AG04450 (cell line): ENCODE data around the gene STRIP2. TPM values are rescaled to one million over a fixed set of nuclear protein-coding genes. Genes with fewer than 3 reads are reported as not detected.
A peak's percentile ranks its signal among the peaks of the same experiment; 100 is the strongest.

ENCODE experiments used
- CTCF ChIA-PET: fragments of 300-600, 350-600 bp; formaldehyde crosslinking; extraction: SDS; loops from one replicate; lab custom pipeline; 2022; ENCODE audit warnings: antibody characterized with exemption, inconsistent platforms; lab: Charles Lee
- POLR2A ChIA-PET: fragments of 350-600 bp; formaldehyde crosslinking; extraction: SDS; loops from one replicate; lab custom pipeline; 2021; ENCODE audit warnings: antibody characterized with exemption, inconsistent platforms; lab: Yijun Ruan, JAX
- DNase-seq: peaks from one replicate; pipeline ENCODE4 v3.0.0-alpha.2; 2011; ENCODE audit warnings: low read depth, low spot score
- H3K27ac ChIP-seq: one replicate; pipeline ENCODE4 v1.5.1; 2012; ENCODE audit warnings: low read depth, low read length, control low read depth
- H3K27me3 ChIP-seq: one replicate; pipeline ENCODE4 v1.6.0; 2012; ENCODE audit warnings: low read length; ENCODE audit not compliant: control insufficient read depth, insufficient read depth
- H3K4me3 ChIP-seq: 2 replicates; pipeline ENCODE4 v1.5.1; 2011; ENCODE audit warnings: mild to moderate bottlenecking, low read depth, low read length, control low read depth
- H3K9me3 ChIP-seq: 2 replicates; pipeline ENCODE4 v1.5.1; 2012; ENCODE audit warnings: low read length; ENCODE audit not compliant: control insufficient read depth, insufficient read depth
- CTCF ChIP-seq: IDR thresholded peaks from 2 replicates; pipeline ENCODE4 v1.5.1; 2011; ENCODE audit warnings: low read depth, low read length, control low read depth, inconsistent platforms
- polyA plus RNA-seq: library from polyadenylated mRNA; depleted of rRNA; stranded (reverse); fragments of >200 nt; gene quantifications from 2 replicates; pipeline ENCODE4 v1.2.3, GENCODE V29; 2011

STRIP2 gene
- polyA plus RNA-seq, 1 experiment, result 1.7 TPM

GRCh38 chr7:129387537-129387936, 46.7 kb upstream of the STRIP2 start:
- no peak for DNase-seq
- ChIA-PET POLR2A (no interaction called here), CTCF (interaction anchor here (1.0 to 4.8 kb wide), 5 partner anchors 11 to 169 kb away, joined by 3 to 30 read pairs (median 4); no protein-coding TSS in a partner anchor)
- Histone ChIP-seq H3K4me3 (no peak overlapping the region), H3K9me3 (no peaks in the 10 kb centered on the region), H3K27ac (no peak overlapping the region), H3K27me3 (no peaks in the 10 kb centered on the region)
- no peak for TF ChIP-seq CTCF

- H3K9me3 ChIP-seq, result no peaks in the 10 kb centered on the region
- ChIA-PET CTCF (interaction anchor here (0.6 to 4.8 kb wide), 6 partner anchors 8 to 170 kb away, joined by 3 to 30 read pairs (median 4); no protein-coding TSS in a partner anchor), POLR2A (no interaction called here)
- TF ChIP-seq CTCF, result no peak
- H3K4me3 ChIP-seq, result no peak overlapping the region
- H3K27ac ChIP-seq, result no peak overlapping the region
- DNase-seq, result no peak
- no peaks in the 10 kb centered on the region for H3K27me3 ChIP-seq
Measured at GRCh38 chr7:129388333-129389098, 45.7 kb upstream of the STRIP2 start.

GRCh38 chr7:129389829-129390228, 44.4 kb upstream of the STRIP2 start:
- Histone ChIP-seq H3K9me3 (no peaks in the 10 kb centered on the region), H3K27ac (no peak overlapping the region), H3K27me3 (no peaks in the 10 kb centered on the region), H3K4me3 (no peak overlapping the region)
- POLR2A ChIA-PET, result no interaction called here
- TF ChIP-seq CTCF, result 0 out of 2 replicates have a peak, but pooled peaks have one; percentile 4
- DNase-seq, result no peak
- CTCF ChIA-PET, result interaction anchor here (0.8 to 4.8 kb wide), 3 partner anchors 13 to 171 kb away, joined by 3 to 30 read pairs (median 30); no protein-coding TSS in a partner anchor

GRCh38 chr7:129390314-129390713, 43.9 kb upstream of the STRIP2 start:
- Histone ChIP-seq H3K9me3 (no peaks in the 10 kb centered on the region), H3K27ac (no peak overlapping the region), H3K27me3 (no peaks in the 10 kb centered on the region), H3K4me3 (no peak overlapping the region)
- TF ChIP-seq CTCF, result no peak
- DNase-seq, result no peak
- POLR2A ChIA-PET, result no interaction called here
- CTCF ChIA-PET, result interaction anchor here (4.2 to 4.8 kb wide), 2 partner anchors 13 to 23 kb away, joined by 30 read pairs; no protein-coding TSS in a partner anchor
